GM18861 (cell line): ENCODE measurements around the gene F10.

Experiments
- ATAC-seq: cut with Tn5 transposase; IDR thresholded peaks from one replicate; pipeline ENCODE4 v1.9.1; 2021; ENCODE audit not compliant: unreplicated experiment

The F10 gene

GRCh38 chr13:113187263-113187669 is 64.7 kb downstream of the F10 start:
- no peak for ATAC-seq

- ATAC-seq: no peak
Measured at GRCh38 chr13:113187883-113188665, 65.5 kb downstream of the F10 start.

GRCh38 chr13:113190181-113190580 is 67.6 kb downstream of the F10 start:
- ATAC-seq: no peak

GRCh38 chr13:113192279-113192678 is 69.7 kb downstream of the F10 start:
- ATAC-seq: no peak

- no peak for ATAC-seq
Measured at GRCh38 chr13:113192902-113193301, 70.3 kb downstream of the F10 start.

- ATAC-seq: no peak
Measured at GRCh38 chr13:113195360-113195759, 72.8 kb downstream of the F10 start.

GRCh38 chr13:113196970-113197737 is 74.6 kb downstream of the F10 start:
- no peak for ATAC-seq
